Daoy (cell line): ENCODE measurements around the gene RNU6-7. TPM values are rescaled to one million over a fixed set of nuclear protein-coding genes. Genes with fewer than 3 reads are reported as not detected.
A peak's percentile ranks its signal among the peaks of the same experiment; 100 is the strongest.

ENCODE experiments used
- DNase-seq: peaks from one replicate; pipeline ENCODE4 v3.0.0-alpha.2; 2015; ENCODE audit warnings: low read depth
- total RNA-seq: library from RNA; depleted of rRNA; stranded (reverse); fragments of >200 nt; shearing (Covaris generic); gene quantifications from 2 replicates; pipeline ENCODE4 v1.2.3, GENCODE V29; 2014

RNU6-7 gene
- total RNA-seq, 1 experiment from 2014 or later = not detected

DNA sequence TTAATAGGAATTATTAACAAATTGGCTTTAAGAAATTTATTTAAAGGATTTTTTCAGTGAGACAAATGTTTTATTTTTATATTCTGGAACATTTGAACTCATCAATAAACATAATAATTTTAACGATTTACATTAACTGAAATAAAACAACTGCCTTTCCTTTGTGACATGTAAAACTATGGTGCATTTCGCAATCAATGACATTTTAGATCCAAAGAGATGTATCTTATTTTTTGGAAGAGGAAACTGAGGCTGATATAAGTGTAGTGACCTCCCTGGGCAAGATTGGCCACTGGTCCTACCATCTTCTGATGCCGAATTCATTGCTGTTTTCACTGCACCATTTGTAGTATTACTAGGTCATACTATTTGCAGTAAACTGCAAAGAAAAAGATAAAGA, 3.7 kb downstream of the RNU6-7 start:
- DNase-seq = no peak

DNA sequence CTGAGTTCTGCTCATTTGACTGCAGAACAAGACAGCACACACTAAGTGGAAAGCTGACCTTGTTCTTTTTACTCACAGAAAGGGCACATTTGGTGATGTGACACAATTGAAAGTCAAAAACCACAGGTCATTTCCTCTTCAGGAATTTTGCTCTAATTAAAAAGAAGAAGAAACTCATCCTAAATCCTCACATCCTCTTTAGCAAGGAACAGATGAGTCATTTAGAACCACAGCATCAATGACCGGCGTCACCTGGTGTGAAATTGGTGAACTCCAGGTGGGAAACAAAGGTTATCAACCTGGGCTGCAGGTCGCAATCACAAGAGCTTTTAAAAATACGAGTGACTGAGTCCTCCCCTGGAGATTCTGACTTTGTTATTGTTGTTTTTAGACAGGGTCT, 4.1 kb downstream of the RNU6-7 start:
- no peak for DNase-seq

- DNase-seq = no peak
Measured at GRCh38 chr14:32206552-32206951, 4.7 kb downstream of the RNU6-7 start.

DNA sequence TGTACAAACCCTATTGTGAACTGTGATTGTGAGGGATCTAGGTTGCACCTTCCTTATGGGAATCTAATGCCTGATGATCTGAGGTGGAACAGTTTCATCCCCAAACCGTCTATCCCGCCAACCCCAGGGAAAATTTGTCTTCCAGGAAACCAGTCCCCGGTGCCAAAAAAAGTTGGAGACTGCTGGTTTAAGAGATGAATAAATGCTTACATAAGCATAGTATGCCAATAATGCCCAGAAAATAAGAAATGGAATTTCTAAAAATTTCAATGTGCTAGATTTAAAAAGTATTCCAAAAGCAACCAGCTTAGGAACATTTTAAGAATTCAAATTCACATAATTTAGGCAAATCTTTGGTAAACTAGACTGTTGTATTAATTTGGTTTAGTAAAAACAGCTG, 6.6 kb downstream of the RNU6-7 start:
- no peak for DNase-seq

DNA sequence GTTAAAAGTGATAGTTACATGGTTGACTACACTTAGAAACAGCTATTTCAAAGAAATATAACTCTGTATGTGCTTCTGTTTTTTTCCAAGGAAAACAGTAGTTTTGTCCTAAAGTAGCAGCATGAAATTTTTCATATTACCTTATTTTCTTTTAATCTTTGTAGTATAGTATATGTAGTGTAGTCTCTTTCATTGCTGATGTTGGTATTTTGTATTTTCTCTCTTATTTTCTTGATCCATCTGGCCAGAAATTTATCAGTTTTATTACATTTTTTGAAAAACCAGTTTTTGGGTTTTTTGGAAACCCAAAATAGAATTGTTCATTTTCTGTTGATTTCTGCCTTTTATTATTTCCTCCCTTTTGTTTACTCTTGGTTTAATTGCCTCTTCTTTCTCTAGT, 7.6 kb downstream of the RNU6-7 start:
- DNase-seq = no peak

GRCh38 chr14:32211068-32211404, 9.2 kb downstream of the RNU6-7 start:
- peak; percentile 28 for DNase-seq

- no peak for DNase-seq
Measured at GRCh38 chr14:32212833-32213232, 11.0 kb downstream of the RNU6-7 start.

- DNase-seq = no peak
Measured at GRCh38 chr14:32217301-32217700, 15.5 kb downstream of the RNU6-7 start.

GRCh38 chr14:32224737-32225377, 23.0 kb downstream of the RNU6-7 start:
- peak; percentile 86 for DNase-seq

DNA sequence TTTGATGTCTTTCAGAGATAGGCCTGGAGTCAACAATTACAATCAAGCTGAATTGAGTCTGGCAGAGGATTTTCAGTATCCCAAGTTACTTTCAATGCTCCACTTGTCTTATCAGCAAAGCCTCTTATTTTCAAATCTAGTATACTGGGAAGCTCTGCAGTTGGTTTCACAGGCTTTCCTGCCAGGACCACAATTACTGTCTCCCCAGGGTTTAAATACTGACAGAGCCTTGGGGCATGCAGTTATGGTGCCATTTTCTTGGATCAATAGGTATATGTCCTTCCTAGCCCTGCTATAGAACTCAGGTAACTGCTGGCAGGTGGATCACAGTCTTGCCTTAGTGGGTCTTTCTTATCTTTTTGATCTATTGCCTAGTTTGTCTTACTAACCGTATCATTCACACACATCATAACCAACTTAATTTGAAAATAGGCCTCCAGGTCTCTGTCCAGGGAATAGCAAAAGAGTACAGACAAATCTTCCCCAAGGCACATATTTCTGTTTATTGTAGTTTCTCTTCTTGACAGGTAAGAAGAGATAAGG, 23.6 kb downstream of the RNU6-7 start:
- DNase-seq = no peak

- no peak for DNase-seq
Measured at GRCh38 chr14:32226056-32226455, 24.2 kb downstream of the RNU6-7 start.

GRCh38 chr14:32230181-32230580, 28.3 kb downstream of the RNU6-7 start:
- DNase-seq = peak; percentile 57

DNA sequence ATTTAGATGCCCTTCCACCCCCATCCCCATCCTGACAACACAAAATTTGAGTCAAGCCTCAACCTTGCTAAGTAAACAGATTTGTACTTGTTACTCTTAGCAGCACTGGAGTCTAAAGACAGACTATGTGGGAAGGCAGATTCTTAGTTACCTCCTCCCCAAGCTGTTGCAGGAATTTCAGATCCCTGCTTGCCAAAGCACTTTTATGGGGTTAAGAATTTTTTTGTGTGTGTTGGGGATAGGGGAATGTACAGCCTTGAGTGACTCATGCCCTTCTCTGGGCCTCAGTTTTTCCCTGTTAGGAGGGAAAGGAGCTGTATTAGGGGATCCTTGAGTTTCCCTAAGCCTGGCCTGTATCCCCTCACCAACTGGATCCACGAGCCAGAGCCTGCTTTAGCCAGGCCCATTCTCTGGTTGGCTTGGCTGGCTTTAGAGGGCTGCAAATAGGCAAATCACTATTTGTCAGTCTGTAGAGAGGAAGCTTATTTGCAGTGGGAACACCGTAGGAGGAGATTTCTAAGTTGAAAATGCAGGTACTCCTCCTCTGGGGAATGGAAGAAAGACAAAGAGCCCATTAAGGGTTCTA, 28.9 kb downstream of the RNU6-7 start:
- peak; percentile 41 for DNase-seq

GRCh38 chr14:32232481-32232880, 30.6 kb downstream of the RNU6-7 start:
- no peak for DNase-seq

DNA sequence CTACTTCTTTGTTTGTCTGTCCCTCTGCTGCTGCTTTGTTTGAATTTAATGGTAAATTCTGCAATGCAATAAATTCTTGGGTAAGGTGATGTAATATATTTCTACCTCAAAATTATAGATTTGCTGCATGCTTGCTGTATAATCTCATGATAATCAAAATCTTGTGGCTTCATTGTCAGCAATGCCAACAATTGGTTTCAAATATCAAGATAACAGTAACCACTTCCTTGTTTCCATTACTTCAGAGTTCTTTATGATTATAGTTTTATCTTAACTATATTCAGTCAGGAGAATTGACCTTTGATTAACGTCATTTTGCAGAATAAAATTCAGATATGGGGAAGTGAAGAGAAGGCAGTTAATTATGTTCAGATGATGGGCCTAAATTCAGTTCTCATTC, 31.4 kb downstream of the RNU6-7 start:
- no peak for DNase-seq

DNA sequence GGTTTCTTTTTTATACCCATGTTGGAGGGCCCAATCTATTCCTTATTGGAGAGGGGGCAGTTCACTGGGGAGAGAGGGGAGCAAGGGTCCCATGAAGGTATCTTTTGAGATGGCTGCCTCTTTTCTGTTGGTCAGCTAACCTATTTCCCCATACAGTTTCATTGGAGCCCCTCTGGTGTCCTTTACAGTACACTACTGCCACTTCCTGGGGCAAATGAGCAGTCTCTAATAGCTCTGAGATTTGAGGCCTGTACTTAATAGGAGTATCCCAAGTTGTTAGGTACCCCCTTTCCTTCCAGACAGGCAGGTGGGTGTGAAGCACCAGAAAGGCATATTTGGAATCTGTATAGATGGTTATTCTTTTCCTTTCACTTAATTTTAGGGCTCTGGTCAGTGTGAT, 42.6 kb downstream of the RNU6-7 start:
- no peak for DNase-seq

DNA sequence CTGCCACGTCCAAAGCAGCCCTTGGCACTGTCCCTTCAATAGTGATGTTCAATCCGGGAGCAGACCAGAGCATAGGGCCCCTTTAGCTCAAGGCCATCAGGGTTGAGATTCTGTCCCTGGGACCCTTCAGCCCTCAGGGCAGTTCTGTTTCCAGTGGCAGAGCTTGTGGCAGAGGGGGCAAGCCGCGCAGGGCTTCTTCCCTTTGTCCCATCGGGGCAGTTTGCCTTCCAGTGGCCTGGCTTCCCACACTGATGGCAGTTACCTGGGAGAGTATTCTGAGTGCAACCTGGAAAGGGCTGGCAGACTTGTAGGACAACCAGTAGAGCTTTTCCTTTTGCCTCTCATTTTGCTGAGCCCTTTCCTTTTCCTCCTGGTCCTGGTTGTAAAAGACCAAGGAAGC, 44.9 kb downstream of the RNU6-7 start:
- DNase-seq = no peak

DNA sequence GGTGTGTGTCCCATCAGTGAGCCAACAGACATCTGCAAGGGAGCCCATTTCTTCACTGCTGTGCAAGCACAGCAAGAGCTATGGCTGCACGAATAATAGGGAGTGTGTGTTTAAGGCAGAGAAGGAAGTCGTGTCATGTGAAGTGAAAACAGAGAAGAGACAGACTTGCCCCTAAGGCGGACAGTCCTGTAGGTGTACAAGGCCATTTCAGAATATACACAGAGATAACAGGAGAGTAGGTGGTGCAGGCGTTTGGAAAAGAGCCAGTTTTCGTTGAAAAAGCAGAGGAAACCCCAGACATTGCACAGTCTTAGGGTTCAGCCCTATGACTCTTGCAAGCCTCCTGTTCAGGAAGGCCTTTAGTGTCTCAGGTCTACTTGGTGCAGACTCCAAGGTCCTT, 47.5 kb downstream of the RNU6-7 start:
- DNase-seq = no peak

GRCh38 chr14:32249780-32250179, 47.9 kb downstream of the RNU6-7 start:
- no peak for DNase-seq

GRCh38 chr14:32250681-32251080, 48.8 kb downstream of the RNU6-7 start:
- DNase-seq = no peak

DNA sequence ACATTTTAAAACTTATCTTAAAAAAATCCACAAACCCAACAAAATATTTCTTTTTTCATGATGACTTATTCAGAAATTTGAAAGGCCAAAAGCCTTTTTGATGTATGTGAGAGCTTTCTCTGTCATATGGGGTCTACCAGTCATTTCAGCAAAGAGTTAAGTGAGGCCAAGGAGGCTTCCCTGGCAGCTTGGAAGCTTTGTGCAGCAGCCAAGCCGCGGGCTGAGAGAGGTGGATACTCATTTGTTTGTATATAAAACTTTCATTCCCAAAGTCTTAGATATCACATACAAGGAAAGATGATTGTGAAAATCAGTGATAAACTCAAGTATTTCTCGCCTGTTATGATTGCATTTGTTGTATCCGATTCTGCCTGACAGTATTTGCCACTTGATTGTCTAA, 49.7 kb downstream of the RNU6-7 start:
- no peak for DNase-seq
